CD14-positive monocyte (primary cell): ENCODE results near the gene CIB4. TPM values are rescaled to one million over a fixed set of nuclear protein-coding genes. Genes with fewer than 3 reads are reported as not detected.
A peak's percentile ranks its signal among the peaks of the same experiment; 100 is the strongest.

ENCODE experiments used
- DNase-seq, 3 donors: peaks; one replicate each; pipeline ENCODE4 v3.0.0-alpha.2; 2011 to 2022
- H2AFZ ChIP-seq: 2 replicates; pipeline ENCODE4 v1.6.0; 2012; ENCODE audit warnings: mild to moderate bottlenecking, low read depth, low read length, inconsistent platforms; ENCODE audit not compliant: insufficient read depth, poor library complexity, severe bottlenecking
- H3K27ac ChIP-seq, 2 donors: 1 replicate in 1 of 2; 2 replicates in 1 of 2; pipeline ENCODE4 v1.5.1; 2012 to 2013; ENCODE audit warnings: low read length in 2 of 2, control low read depth in 1 of 2, inconsistent platforms in 1 of 2, low read depth in 1 of 2, mild to moderate bottlenecking in 1 of 2
- H3K27me3 ChIP-seq, 2 donors: one replicate each; pipeline versions ENCODE4 v1.6.0 to v1.6.1; 2011 to 2013; ENCODE audit warnings: low read length in 2 of 2; ENCODE audit not compliant: control insufficient read depth in 2 of 2, insufficient read depth in 2 of 2
- H3K36me3 ChIP-seq, 2 donors: replicated peaks in 1 of 2; 1 replicate in 1 of 2; 2 replicates in 1 of 2; pipeline versions ENCODE4 v1.5.1 to v1.6.1; 2012 to 2013; ENCODE audit warnings: low read length in 2 of 2, control low read depth in 1 of 2, inconsistent platforms in 1 of 2, mild to moderate bottlenecking in 1 of 2; ENCODE audit not compliant: insufficient read depth in 2 of 2, control insufficient read depth in 1 of 2
- H3K4me1 ChIP-seq, 2 donors: 1 replicate in 1 of 2; 2 replicates in 1 of 2; pipeline versions ENCODE4 v1.5.1 to v1.6.1; 2012 to 2013; ENCODE audit warnings: low read length in 2 of 2, control low read depth in 1 of 2, inconsistent platforms in 1 of 2, mild to moderate bottlenecking in 1 of 2, moderate library complexity in 1 of 2; ENCODE audit not compliant: insufficient read depth in 2 of 2, control insufficient read depth in 1 of 2
- H3K4me2 ChIP-seq: replicated peaks from 2 replicates; pipeline ENCODE3; 2012; ENCODE audit warnings: low read length, moderate library complexity, mild to moderate bottlenecking; ENCODE audit not compliant: poor library complexity, severe bottlenecking; ENCODE audit errors: extremely low read depth
- H3K4me3 ChIP-seq, 3 experiments: fragments of 200-600 bp in 1 of 3; sonication (generic) in 1 of 3; replicated peaks in 1 of 3; 1 replicate in 2 of 3; 2 replicates in 1 of 3; pipeline ENCODE4 v1.5.1; 2011 to 2013; ENCODE audit warnings: low read length in 3 of 3, mild to moderate bottlenecking in 3 of 3, control low read depth in 2 of 3, low read depth in 2 of 3, inconsistent platforms in 1 of 3, moderate library complexity in 1 of 3
- H3K79me2 ChIP-seq: 2 replicates; pipeline ENCODE4 v1.6.0; 2012; ENCODE audit warnings: mild to moderate bottlenecking, control low read depth, inconsistent platforms, low read length, moderate library complexity; ENCODE audit not compliant: insufficient read depth
- H3K9ac ChIP-seq: 2 replicates; pipeline ENCODE4 v1.6.0; 2017; ENCODE audit warnings: low read length, mild to moderate bottlenecking; ENCODE audit not compliant: insufficient read depth, poor library complexity, severe bottlenecking
- H3K9me3 ChIP-seq, 2 donors: replicated peaks in 1 of 2; 1 replicate in 1 of 2; 2 replicates in 1 of 2; pipeline versions ENCODE4 v1.5.1 to v1.6.1; 2012 to 2013; ENCODE audit warnings: low read length in 2 of 2, control low read depth in 1 of 2; ENCODE audit not compliant: control insufficient read depth in 1 of 2, insufficient read depth in 1 of 2
- H4K20me1 ChIP-seq: 2 replicates; pipeline ENCODE4 v1.6.0; 2012; ENCODE audit warnings: mild to moderate bottlenecking, low read length, control low read depth, moderate library complexity; ENCODE audit not compliant: insufficient read depth
- H3K27ac Mint-ChIP-seq, 7 donors: one replicate each; pipeline ENCODE4 v1.8.0; 2020; ENCODE audit warnings: mild to moderate bottlenecking in 7 of 7, mixed read lengths in 7 of 7, moderate library complexity in 6 of 7, inconsistent platforms in 2 of 7
- H3K27me3 Mint-ChIP-seq, 3 donors: one replicate each; pipeline ENCODE4 v1.8.0; 2021 to 2022; ENCODE audit warnings: low read depth in 3 of 3, mild to moderate bottlenecking in 3 of 3, mixed read lengths in 3 of 3, moderate library complexity in 3 of 3, inconsistent platforms in 1 of 3
- H3K36me3 Mint-ChIP-seq, 2 donors: one replicate each; pipeline ENCODE4 v1.8.0; 2020; ENCODE audit warnings: mixed read lengths in 2 of 2, inconsistent platforms in 1 of 2, mild to moderate bottlenecking in 1 of 2
- H3K4me1 Mint-ChIP-seq: one replicate; pipeline ENCODE4 v1.8.0; 2020; ENCODE audit warnings: mild to moderate bottlenecking, mixed read lengths
- H3K4me3 Mint-ChIP-seq, 2 donors: one replicate each; pipeline ENCODE4 v1.8.0; 2020; ENCODE audit warnings: mild to moderate bottlenecking in 2 of 2, mixed read lengths in 2 of 2, moderate library complexity in 1 of 2
- H3K9me3 Mint-ChIP-seq, 7 donors: one replicate each; pipeline ENCODE4 v1.8.0; 2020 to 2022; ENCODE audit warnings: mixed read lengths in 7 of 7, mild to moderate bottlenecking in 6 of 7, moderate library complexity in 6 of 7, inconsistent platforms in 2 of 7
- CTCF ChIP-seq: fragments of 200-600 bp; IDR thresholded peaks from one replicate; pipeline ENCODE4 v1.8.0; 2022; ENCODE audit warnings: antibody characterized with exemption, mild to moderate bottlenecking
- WGBS: methylation state at CpG from one replicate; pipeline ENCODE4 v1.1.5; 2013; ENCODE audit warnings: missing lambda C conversion rate; ENCODE audit not compliant: insufficient coverage; 5-methylcytosine and 5-hydroxymethylcytosine counted together
- intact Hi-C, 2 donors: fragments of 100-400 bp; cut with micrococcal nuclease; formaldehyde crosslinking; loops; one replicate each; pipeline versions ENCODE4 v1.15.0 to v1.15.1; 2023
- polyA plus RNA-seq, 3 donors: library from polyadenylated mRNA; depleted of rRNA in 1 of 3; unstranded in 2 of 3; stranded (reverse) in 1 of 3; fragments of 300-500 nt in 2 of 3; fragments of >200 nt in 1 of 3; fragmentation: Illumina TruSeq in 2 of 3; gene quantifications; 1 replicate in 2 of 3; 2 replicates in 1 of 3; pipeline ENCODE4 v1.2.3, GENCODE V29; 2012 to 2021

CIB4 gene
- polyA plus RNA-seq, 3 donors, result not detected

- intact Hi-C loops, result no loop called here
- peaks cover 2 to 46% of the 10 kb centered on the region in 2 donors for H3K27me3 ChIP-seq
- no peaks in the 10 kb centered on the region for H4K20me1 ChIP-seq
- peaks cover 0 to 4% of the 10 kb centered on the region in 2 donors for H3K9me3 ChIP-seq
- Mint-ChIP-seq H3K27ac (peak overlapping the region in 1 of 7 donors; percentile 25), H3K36me3 (no peaks in the 10 kb centered on the region), H3K27me3 (peaks cover 37 to 56% (median 43%) of the 10 kb centered on the region in 3 donors), H3K9me3 (peaks cover 0 to 6% (median 0%) of the 10 kb centered on the region in 7 donors), H3K4me3 (peak overlapping the region in 1 of 2 donors; percentile 2), H3K4me1 (peaks cover 5% of the 10 kb centered on the region)
- H3K4me2 ChIP-seq, result no peak overlapping the region
- H3K79me2 ChIP-seq, result no peaks in the 10 kb centered on the region
- no peak overlapping the region for H3K9ac ChIP-seq
- H2AFZ ChIP-seq, result no peak overlapping the region
- WGBS, result 97% methylated on average over 7 of the region's 12 CpGs
- H3K27ac ChIP-seq, result no peak overlapping the region
- H3K36me3 ChIP-seq, result no peaks in the 10 kb centered on the region
- TF ChIP-seq CTCF, result no peak
- no peak overlapping the region for H3K4me3 ChIP-seq
- no peak for DNase-seq
- H3K4me1 ChIP-seq, result peaks cover 3 to 9% of the 10 kb centered on the region in 2 donors
Measured at GRCh38 chr2:26557244-26557925, 83.8 kb downstream of the CIB4 start.

GRCh38 chr2:26556309-26557243 lies 84.6 kb downstream of the CIB4 start:
- no peak overlapping the region for H3K4me2 ChIP-seq
- peaks cover 32 to 49% (median 37%) of the 10 kb centered on the region in 3 donors for H3K27me3 Mint-ChIP-seq
- no peak for TF ChIP-seq CTCF

More at GRCh38 chr2:26556309-26557243, 84.6 kb downstream of the CIB4 start:
- Histone ChIP-seq H3K9me3 (peaks cover 0 to 3% of the 10 kb centered on the region in 2 donors), H2AFZ (no peak overlapping the region), H3K27ac (no peak overlapping the region), H3K27me3 (peaks cover 2 to 37% of the 10 kb centered on the region in 2 donors), H3K4me3 (no peak overlapping the region), H3K4me1 (peaks cover 0 to under 1% of the 10 kb centered on the region in 2 donors), H4K20me1 (no peaks in the 10 kb centered on the region), H3K9ac (no peak overlapping the region), H3K79me2 (no peaks in the 10 kb centered on the region), H3K36me3 (no peaks in the 10 kb centered on the region)
- intact Hi-C loops, result no loop called here
- Mint-ChIP-seq H3K4me3 (peak overlapping the region in 1 of 2 donors; percentile 43), H3K9me3 (peaks cover 0 to 3% (median 0%) of the 10 kb centered on the region in 7 donors), H3K36me3 (no peaks in the 10 kb centered on the region), H3K4me1 (no peaks in the 10 kb centered on the region), H3K27ac (no peak overlapping the region)
- no peak for DNase-seq
- WGBS, result 88% methylated on average over 12 of the region's 15 CpGs
